K562 (cell line): ENCODE results near the gene OSCP1. TPM values are rescaled to one million over a fixed set of nuclear protein-coding genes. Genes with fewer than 3 reads are reported as not detected.

Experiments used
- ATAC-seq: fragments of 200-7000 bp; cut with Tn5 transposase; 3 replicates; pipeline ENCODE4 v1.9.1; 2020; ENCODE audit warnings: moderate library complexity
- BruUV-seq: library from RNA; stranded (reverse); fragments of 400-500 nt; replicated peaks from 2 replicates; lab custom pipeline; 2021; lab: Mats Ljungman, UMichigan
- CTCF ChIA-PET: fragments of 300-600 bp; formaldehyde crosslinking; extraction: SDS; loops from one replicate; lab custom pipeline; 2021; ENCODE audit warnings: low intra/inter-chr PET ratio; lab: Yijun Ruan, JAX
- POLR2A ChIA-PET: fragments of 300-600, 350-650 bp; sonication (Branson Sonifier 250); formaldehyde crosslinking; extraction: SDS; loops from one replicate; lab custom pipeline; 2021; ENCODE audit warnings: antibody characterized with exemption, inconsistent platforms; lab: Yijun Ruan, JAX
- DNase-seq, 4 experiments: peaks; one replicate each; pipeline versions ENCODE4 v3.0.0 to v3.0.0-alpha.2; 2011 to 2018; ENCODE audit warnings: low spot score in 3 of 4, mixed read lengths in 3 of 4; ENCODE audit errors: extremely low read depth in 1 of 4
- FAIRE-seq: peaks from 2 replicates; lab custom pipeline; 2011; peaks lifted over from hg19 to GRCh38; lab: Jason Lieb, UNC
- H2AFZ ChIP-seq: 2 replicates; pipeline ENCODE4 v1.6.0; 2011; ENCODE audit warnings: low read depth, low read length, control low read depth, inconsistent platforms
- H3K27ac ChIP-seq: fragments of 200-600 bp; 3 replicates; pipeline ENCODE4 v1.8.0; 2011; ENCODE audit warnings: low read depth, mild to moderate bottlenecking, control low read depth, inconsistent platforms, low read length, moderate library complexity, mixed read lengths; ENCODE audit errors: extremely low read depth
- H3K27me3 ChIP-seq, 2 experiments: fragments of 300-600 bp in 1 of 2; 2 replicates in 1 of 2; 3 replicates in 1 of 2; pipeline versions ENCODE4 v1.6.0 to v1.8.0; 2011; ENCODE audit warnings: inconsistent platforms in 2 of 2, low read length in 2 of 2, mild to moderate bottlenecking in 1 of 2, mixed read lengths in 1 of 2, moderate library complexity in 1 of 2; ENCODE audit not compliant: control insufficient read depth in 2 of 2, insufficient read depth in 2 of 2
- H3K36me3 ChIP-seq: fragments of 300-600 bp; 3 replicates; pipeline ENCODE4 v1.8.0; 2011; ENCODE audit warnings: mild to moderate bottlenecking, low read length, inconsistent platforms; ENCODE audit not compliant: control insufficient read depth, insufficient read depth
- H3K4me1 ChIP-seq, 2 experiments: fragments of 200-600 bp in 1 of 2; replicated peaks in 1 of 2; 2 replicates in 1 of 2; 3 replicates in 1 of 2; pipeline versions ENCODE4 v1.5.1 to v1.8.0; 2011; ENCODE audit warnings: inconsistent platforms in 2 of 2, low read length in 2 of 2, mild to moderate bottlenecking in 1 of 2, mixed read lengths in 1 of 2, moderate library complexity in 1 of 2; ENCODE audit not compliant: control insufficient read depth in 2 of 2, insufficient read depth in 2 of 2
- H3K4me2 ChIP-seq: 2 replicates; pipeline ENCODE4 v1.6.1; 2011; ENCODE audit warnings: low read length, control low read depth, inconsistent platforms, mixed read lengths; ENCODE audit not compliant: insufficient read depth
- H3K4me3 ChIP-seq: fragments of 200-600 bp; sonication (generic), shearing (Covaris generic); 2 replicates; pipeline ENCODE4 v1.5.1; 2016; ENCODE audit warnings: control low read depth, inconsistent platforms
- H3K79me2 ChIP-seq: fragments of 200-600 bp; 3 replicates; pipeline ENCODE4 v1.8.0; 2011; ENCODE audit warnings: low read length, inconsistent platforms; ENCODE audit not compliant: control insufficient read depth, insufficient read depth
- H3K9ac ChIP-seq, 2 experiments: 2 replicates each; pipeline versions ENCODE4 v1.6.0 to v1.6.1; 2011; ENCODE audit warnings: low read depth in 2 of 2, low read length in 2 of 2, control low read depth in 1 of 2, inconsistent platforms in 1 of 2, mild to moderate bottlenecking in 1 of 2, mixed read lengths in 1 of 2; ENCODE audit not compliant: insufficient read depth in 1 of 2
- H3K9me1 ChIP-seq: one replicate; pipeline ENCODE4 v1.6.0; 2011; ENCODE audit warnings: inconsistent platforms, mild to moderate bottlenecking, low read length, moderate library complexity; ENCODE audit not compliant: control insufficient read depth, insufficient read depth
- H3K9me3 ChIP-seq: replicated peaks from 2 replicates; pipeline ENCODE4 v1.5.1; 2011; ENCODE audit warnings: low read depth, low read length, inconsistent platforms; ENCODE audit not compliant: control insufficient read depth, insufficient read depth
- H4K20me1 ChIP-seq: replicated peaks from 2 replicates; pipeline ENCODE4 v1.6.1; 2011; ENCODE audit warnings: low read length, inconsistent platforms, mixed read lengths; ENCODE audit not compliant: control insufficient read depth, insufficient read depth
- ATF3 ChIP-seq, 2 experiments: fragments of 450-650 bp in 1 of 2; sonication (generic) in 1 of 2; formaldehyde crosslinking in 1 of 2; IDR thresholded peaks in 1 of 2; conservative IDR thresholded peaks in 1 of 2; 2 replicates each; pipeline versions ENCODE4 v1.6.1 to v1.8.1; 2016 to 2023; ENCODE audit warnings: mild to moderate bottlenecking in 2 of 2, moderate library complexity in 2 of 2, inconsistent platforms in 1 of 2, missing genetic modification reagents in 1 of 2
- FOSL1 ChIP-seq: fragments of 200-800 bp; sonication (Bioruptor generic); conservative IDR thresholded peaks from 2 replicates; pipeline ENCODE4 v1.6.1; 2016; ENCODE audit warnings: missing genetic modification characterization, missing compliant biosample characterization
- GTF2A2 ChIP-seq: IDR thresholded peaks from 2 replicates; pipeline ENCODE4 v1.6.1; 2016; ENCODE audit warnings: mild to moderate bottlenecking, missing genetic modification characterization, missing compliant biosample characterization
- JUND ChIP-seq, 2 experiments: IDR thresholded peaks; 2 replicates in 1 of 2; 3 replicates in 1 of 2; pipeline ENCODE4 v1.6.1; 2011; ENCODE audit warnings: borderline replicate concordance in 2 of 2, low read depth in 2 of 2, low read length in 2 of 2, improper control_type of control experiment in 1 of 2, missing biosample characterization in 1 of 2, missing genetic modification characterization in 1 of 2, missing genetic modification reagents in 1 of 2
- WGBS: fragments of 100-300 bp; shearing (Covaris generic); methylation state at CpG from one replicate; pipeline ENCODE4 v1.1.6; 2016; ENCODE audit warnings: low coverage, mixed read lengths; ENCODE audit not compliant: insufficient coverage; ENCODE audit errors: missing lambda C conversion rate; 5-methylcytosine and 5-hydroxymethylcytosine counted together
- in situ Hi-C: fragments of 300-500 bp; cut with MboI; formaldehyde crosslinking; loops from 4 replicates; pipeline ENCODE4 v1.15.0; 2018; ENCODE audit warnings: inconsistent platforms, mixed read lengths
- intact Hi-C: fragments of 100-400 bp; cut with micrococcal nuclease; formaldehyde crosslinking; loops from 2 replicates; pipeline ENCODE4 v1.14.2; 2022
- polyA plus RNA-seq, 8 experiments: library from polyadenylated mRNA; depleted of rRNA in 4 of 8; stranded (reverse) in 5 of 8; unstranded in 3 of 8; fragments of >200 nt; fragmentation: Nextera tagmentation in 2 of 8; fragmentation: Illumina TruSeq in 1 of 8; extraction: Ambion mirVana in 2 of 8; extraction: Trizol in 1 of 8; gene quantifications; 2 replicates each; pipeline versions ENCODE4 v1.2.1 to v1.2.3, GENCODE V29; 2011 to 2014; ENCODE audit warnings: inconsistent platforms in 1 of 8, missing spikeins in 1 of 8
- total RNA-seq, 7 experiments: library from RNA; depleted of rRNA in 6 of 7; stranded (reverse); fragments of >200 nt in 6 of 7; fragmentation: Illumina TruSeq in 2 of 7; extraction: Trizol in 2 of 7; gene quantifications; 2 replicates each; pipeline versions ENCODE4 v1.2.1 to v1.2.3, GENCODE V29; 2011 to 2021; ENCODE audit warnings: low replicate concordance in 1 of 7

Gene OSCP1
- total and polyA plus RNA-seq, 9 of the 15 experiments (the other 6 are each of a cell fraction or from before 2014, with no cell fraction given) = 0.15 to 0.40 (median 0.33) TPM; not detected in 5

- H3K36me3 ChIP-seq = peaks cover 85% of the 10 kb centered on the region
- WGBS = 83% methylated on average over 3 of the region's 3 CpGs
- ATAC-seq = no peak
Observed at GRCh38 chr1:36458910-36459309, 8.7 kb upstream of the OSCP1 start.

More at GRCh38 chr1:36458910-36459309, 8.7 kb upstream of the OSCP1 start:
- intact Hi-C loops (no loop called here), in situ Hi-C loops (no loop called here)
- Histone ChIP-seq H3K4me2 (no peak overlapping the region), H3K27me3 (no peaks in the 10 kb centered on the region), H3K4me1 (peaks cover 9 to 11% of the 10 kb centered on the region in 2 experiments; a peak in 4 of 5 replicates), H4K20me1 (no peaks in the 10 kb centered on the region), H3K27ac (no peak overlapping the region), H3K4me3 (no peak overlapping the region), H2AFZ (no peak overlapping the region), H3K79me2 (peaks cover 20% of the 10 kb centered on the region), H3K9me3 (no peaks in the 10 kb centered on the region), H3K9ac (no peak overlapping the region), H3K9me1 (peaks cover 2% of the 10 kb centered on the region)
- FAIRE-seq = no peak
- peak; percentile 64; the same call in 1 of the 2 replicates for TF ChIP-seq ATF3 (IDR thresholded peaks at IDR 0.05)
- TF ChIP-seq ATF3 (CRISPR knock-in tag; conservative IDR thresholded peaks at IDR 0.05) = no peak
- TF ChIP-seq JUND (IDR thresholded peaks at IDR 0.05; ENCODE audit: borderline replicate concordance, low read depth, low read length) = peak; percentile 63; the same call in 1 of the 2 replicates
- peak; percentile 42; the same call in 1 of the 3 replicates for TF ChIP-seq JUND (tag; IDR thresholded peaks at IDR 0.05; ENCODE audit: borderline replicate concordance, low read depth, low read length)
- peak; percentile 61 for TF ChIP-seq FOSL1 (tag)
- no peak for TF ChIP-seq GTF2A2 (tag)
- no peak for DNase-seq
- no TSS peak for BruUV-seq
- CTCF ChIA-PET = interaction anchor here (0.6 kb wide), 1 partner anchor 740 kb away, joined by 3 read pairs; no protein-coding TSS in a partner anchor
- POLR2A ChIA-PET = interaction anchor here (0.6 to 1.6 kb wide), 3 partner anchors 10 to 265 kb away, joined by 3 to 5 read pairs (median 3); no protein-coding TSS in a partner anchor
